GM23338 (cell line): ENCODE results near the gene SPATA25. TPM values are rescaled to one million over a fixed set of nuclear protein-coding genes. Genes with fewer than 3 reads are reported as not detected.

Experiments used
- ATAC-seq: fragments of 200-7000 bp; cut with Tn5 transposase; 3 replicates; pipeline ENCODE4 v1.9.1; 2020
- DNase-seq: peaks from one replicate; pipeline ENCODE4 v3.0.0-alpha.2; 2015; ENCODE audit warnings: low spot score
- H2AFZ ChIP-seq: fragments of 200-600 bp; sonication (generic); 2 replicates; pipeline ENCODE4 v1.8.0; 2016; ENCODE audit warnings: antibody characterized with exemption, mild to moderate bottlenecking, moderate library complexity
- H3F3A ChIP-seq: fragments of 200-600 bp; sonication (generic); replicated peaks from 2 replicates; pipeline ENCODE4 v1.8.0; 2017; ENCODE audit warnings: antibody characterized with exemption, mixed run types, low read depth
- H3K27ac ChIP-seq: fragments of 200-600 bp; sonication (generic); 2 replicates; pipeline ENCODE4 v1.6.1; 2016; ENCODE audit warnings: low read depth
- H3K27me3 ChIP-seq: fragments of 200-600 bp; sonication (generic); 2 replicates; pipeline ENCODE4 v1.8.0; 2016; ENCODE audit warnings: mild to moderate bottlenecking, mixed run types, moderate library complexity; ENCODE audit not compliant: insufficient read depth
- H3K36me3 ChIP-seq: fragments of 200-600 bp; sonication (generic); 2 replicates; pipeline ENCODE4 v1.8.0; 2016; ENCODE audit warnings: mild to moderate bottlenecking; ENCODE audit not compliant: insufficient read depth
- H3K4me1 ChIP-seq: fragments of 200-600 bp; sonication (generic); 2 replicates; pipeline ENCODE4 v1.8.0; 2016; ENCODE audit warnings: mild to moderate bottlenecking, moderate library complexity; ENCODE audit not compliant: insufficient read depth
- H3K4me2 ChIP-seq: fragments of 200-600 bp; sonication (generic); 2 replicates; pipeline ENCODE4 v1.7.1; 2017; ENCODE audit warnings: mixed run types
- H3K4me3 ChIP-seq: fragments of 200-600 bp; sonication (generic); 2 replicates; pipeline ENCODE4 v1.6.1; 2016; ENCODE audit warnings: mixed run types
- H3K79me2 ChIP-seq: fragments of 200-600 bp; sonication (generic); replicated peaks from 2 replicates; pipeline ENCODE4 v1.8.0; 2017; ENCODE audit warnings: mild to moderate bottlenecking; ENCODE audit not compliant: insufficient read depth
- H3K9me2 ChIP-seq: fragments of 200-600 bp; sonication (generic); 2 replicates; pipeline ENCODE4 v1.8.0; 2017; ENCODE audit not compliant: insufficient read depth
- H4K20me1 ChIP-seq: fragments of 200-600 bp; sonication (generic); replicated peaks from 2 replicates; pipeline ENCODE4 v1.8.0; 2017; ENCODE audit warnings: mild to moderate bottlenecking; ENCODE audit not compliant: insufficient read depth
- H3K27ac Mint-ChIP-seq: 2 replicates; pipeline ENCODE4 v1.8.0; 2020; ENCODE audit warnings: inconsistent platforms, mild to moderate bottlenecking, moderate library complexity, mixed read lengths
- H3K27me3 Mint-ChIP-seq: 3 replicates; pipeline ENCODE4 v1.8.0; 2022; ENCODE audit warnings: low read depth, mild to moderate bottlenecking, moderate library complexity, mixed read lengths, inconsistent platforms; ENCODE audit not compliant: insufficient read depth, poor library complexity
- H3K36me3 Mint-ChIP-seq: 3 replicates; pipeline ENCODE4 v1.8.0; 2021; ENCODE audit warnings: low read depth, mild to moderate bottlenecking, inconsistent platforms, moderate library complexity, mixed read lengths
- H3K4me1 Mint-ChIP-seq: 3 replicates; pipeline ENCODE4 v1.8.0; 2020; ENCODE audit warnings: mild to moderate bottlenecking, inconsistent platforms, mixed read lengths
- H3K4me3 Mint-ChIP-seq: 3 replicates; pipeline ENCODE4 v1.8.0; 2021; ENCODE audit warnings: moderate library complexity, mild to moderate bottlenecking, inconsistent platforms, mixed read lengths
- H3K9me3 Mint-ChIP-seq: 3 replicates; pipeline ENCODE4 v1.8.0; 2020; ENCODE audit warnings: moderate library complexity, mild to moderate bottlenecking, inconsistent platforms, mixed read lengths
- CREB1 ChIP-seq: fragments of 250-450 bp; sonication (Bioruptor Pico); IDR thresholded peaks from 2 replicates; pipeline ENCODE4 v1.5.0; 2020; ENCODE audit warnings: low read depth, mild to moderate bottlenecking, moderate library complexity
- CTCF ChIP-seq, 2 experiments: fragments of 200-600 bp in 1 of 2; sonication (generic) in 1 of 2; conservative IDR thresholded peaks; 2 replicates each; pipeline versions ENCODE4 v1.5.1 to v1.6.1; 2016 to 2017; ENCODE audit warnings: antibody characterized with exemption in 2 of 2, low read depth in 2 of 2, mild to moderate bottlenecking in 2 of 2, moderate library complexity in 1 of 2
- EZH2 ChIP-seq: fragments of 200-600 bp; sonication (generic); IDR thresholded peaks from one replicate; pipeline ENCODE4 v1.8.0; 2017; ENCODE audit warnings: antibody characterized with exemption, mild to moderate bottlenecking, low read depth; ENCODE audit not compliant: unreplicated experiment
- EZH2phosphoT487 ChIP-seq: fragments of 200-600 bp; sonication (generic); IDR thresholded peaks from one replicate; pipeline ENCODE4 v1.8.1; 2018; ENCODE audit warnings: antibody characterized with exemption; ENCODE audit not compliant: unreplicated experiment
- JUNB ChIP-seq: IDR thresholded peaks from one replicate; pipeline ENCODE4 v1.6.1; 2016; ENCODE audit warnings: antibody characterized with exemption; ENCODE audit not compliant: unreplicated experiment
- NANOG ChIP-seq: IDR thresholded peaks from 2 replicates; pipeline ENCODE4 v1.6.1; 2016; ENCODE audit warnings: antibody characterized with exemption, borderline replicate concordance
- POLR2AphosphoS5 ChIP-seq: IDR thresholded peaks from 2 replicates; pipeline ENCODE4 v1.6.1; 2016; ENCODE audit warnings: antibody characterized with exemption, low read depth
- STAT1 ChIP-seq: IDR thresholded peaks from one replicate; pipeline ENCODE4 v1.6.1; 2016; ENCODE audit warnings: antibody characterized with exemption; ENCODE audit not compliant: unreplicated experiment
- ZNF114 ChIP-seq: fragments of 250-450 bp; sonication (Bioruptor Pico); IDR thresholded peaks from 2 replicates; pipeline ENCODE4 v1.5.0; 2020; ENCODE audit warnings: mild to moderate bottlenecking, moderate library complexity
- ZNF331 ChIP-seq: fragments of 250-450 bp; sonication (Bioruptor Pico); IDR thresholded peaks from 2 replicates; pipeline ENCODE4 v1.5.0; 2020; ENCODE audit warnings: low read depth, mild to moderate bottlenecking, moderate library complexity
- polyA plus RNA-seq: library from polyadenylated mRNA; unstranded; fragments of >200 nt; fragmentation: Nextera tagmentation; extraction: Ambion mirVana; gene quantifications from 2 replicates; pipeline ENCODE4 v1.2.1, GENCODE V29; 2016
- total RNA-seq: library from RNA; depleted of rRNA; stranded (reverse); fragments of >200 nt; shearing (Covaris generic); gene quantifications from 2 replicates; pipeline ENCODE4 v1.2.3, GENCODE V29; 2014
- TF ChIP-seq, protein P1 (sequence below): IDR thresholded peaks from one replicate; pipeline ENCODE4 v1.6.1; 2018; ENCODE audit warnings: antibody characterized with exemption; ENCODE audit not compliant: unreplicated experiment
- TF ChIP-seq, protein P2 (sequence below): IDR thresholded peaks from 2 replicates; pipeline ENCODE4 v1.6.1; 2016; ENCODE audit warnings: antibody characterized with exemption
- TF ChIP-seq, protein P3 (sequence below): fragments of 250-450 bp; sonication (Bioruptor Pico); IDR thresholded peaks from 2 replicates; pipeline ENCODE4 v1.5.0; 2020; ENCODE audit warnings: mild to moderate bottlenecking, moderate library complexity

Gene SPATA25
- total and polyA plus RNA-seq, 2 experiments from 2014 or later: 7.5 TPM; not detected in 1

- peak overlapping the region; percentile 87 for H3K4me3 Mint-ChIP-seq
- H3K4me1 Mint-ChIP-seq: peaks cover 14% of the 10 kb centered on the region
- peaks cover 19% of the 10 kb centered on the region for H3K27me3 Mint-ChIP-seq
- Histone ChIP-seq H2AFZ (no peak overlapping the region), H3F3A (peaks cover 11% of the 10 kb centered on the region; the same call in 1 of the 2 replicates), H3K9me2 (no peaks in the 10 kb centered on the region), H3K4me2 (peak overlapping the region; percentile 12; the same call in 1 of the 2 replicates), H3K79me2 (peaks cover 10% of the 10 kb centered on the region), H3K27me3 (no peaks in the 10 kb centered on the region), H3K4me3 (no peak overlapping the region), H3K27ac (no peak overlapping the region), H4K20me1 (peaks cover 16% of the 10 kb centered on the region), H3K4me1 (peaks cover 7% of the 10 kb centered on the region; the same call in 1 of the 2 replicates), H3K36me3 (peaks cover 11% of the 10 kb centered on the region)
- TF ChIP-seq ZNF114 (no peak), EZH2 (no peak), JUNB (no peak), ZNF331 (CRISPR knock-in tag) (no peak), CREB1 (CRISPR knock-in tag) (no peak), POLR2AphosphoS5 (no peak), EZH2phosphoT487 (no peak), CTCF (conservative IDR thresholded peaks at IDR 0.05; ENCODE audit: low read depth in 2 of 2) (no peak), STAT1 (no peak), NANOG (no peak)
- TF ChIP-seq, protein P1, sequence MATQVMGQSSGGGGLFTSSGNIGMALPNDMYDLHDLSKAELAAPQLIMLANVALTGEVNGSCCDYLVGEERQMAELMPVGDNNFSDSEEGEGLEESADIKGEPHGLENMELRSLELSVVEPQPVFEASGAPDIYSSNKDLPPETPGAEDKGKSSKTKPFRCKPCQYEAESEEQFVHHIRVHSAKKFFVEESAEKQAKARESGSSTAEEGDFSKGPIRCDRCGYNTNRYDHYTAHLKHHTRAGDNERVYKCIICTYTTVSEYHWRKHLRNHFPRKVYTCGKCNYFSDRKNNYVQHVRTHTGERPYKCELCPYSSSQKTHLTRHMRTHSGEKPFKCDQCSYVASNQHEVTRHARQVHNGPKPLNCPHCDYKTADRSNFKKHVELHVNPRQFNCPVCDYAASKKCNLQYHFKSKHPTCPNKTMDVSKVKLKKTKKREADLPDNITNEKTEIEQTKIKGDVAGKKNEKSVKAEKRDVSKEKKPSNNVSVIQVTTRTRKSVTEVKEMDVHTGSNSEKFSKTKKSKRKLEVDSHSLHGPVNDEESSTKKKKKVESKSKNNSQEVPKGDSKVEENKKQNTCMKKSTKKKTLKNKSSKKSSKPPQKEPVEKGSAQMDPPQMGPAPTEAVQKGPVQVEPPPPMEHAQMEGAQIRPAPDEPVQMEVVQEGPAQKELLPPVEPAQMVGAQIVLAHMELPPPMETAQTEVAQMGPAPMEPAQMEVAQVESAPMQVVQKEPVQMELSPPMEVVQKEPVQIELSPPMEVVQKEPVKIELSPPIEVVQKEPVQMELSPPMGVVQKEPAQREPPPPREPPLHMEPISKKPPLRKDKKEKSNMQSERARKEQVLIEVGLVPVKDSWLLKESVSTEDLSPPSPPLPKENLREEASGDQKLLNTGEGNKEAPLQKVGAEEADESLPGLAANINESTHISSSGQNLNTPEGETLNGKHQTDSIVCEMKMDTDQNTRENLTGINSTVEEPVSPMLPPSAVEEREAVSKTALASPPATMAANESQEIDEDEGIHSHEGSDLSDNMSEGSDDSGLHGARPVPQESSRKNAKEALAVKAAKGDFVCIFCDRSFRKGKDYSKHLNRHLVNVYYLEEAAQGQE: no peak
- TF ChIP-seq, protein P2, sequence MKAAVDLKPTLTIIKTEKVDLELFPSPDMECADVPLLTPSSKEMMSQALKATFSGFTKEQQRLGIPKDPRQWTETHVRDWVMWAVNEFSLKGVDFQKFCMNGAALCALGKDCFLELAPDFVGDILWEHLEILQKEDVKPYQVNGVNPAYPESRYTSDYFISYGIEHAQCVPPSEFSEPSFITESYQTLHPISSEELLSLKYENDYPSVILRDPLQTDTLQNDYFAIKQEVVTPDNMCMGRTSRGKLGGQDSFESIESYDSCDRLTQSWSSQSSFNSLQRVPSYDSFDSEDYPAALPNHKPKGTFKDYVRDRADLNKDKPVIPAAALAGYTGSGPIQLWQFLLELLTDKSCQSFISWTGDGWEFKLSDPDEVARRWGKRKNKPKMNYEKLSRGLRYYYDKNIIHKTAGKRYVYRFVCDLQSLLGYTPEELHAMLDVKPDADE: no peak
- TF ChIP-seq, protein P3, sequence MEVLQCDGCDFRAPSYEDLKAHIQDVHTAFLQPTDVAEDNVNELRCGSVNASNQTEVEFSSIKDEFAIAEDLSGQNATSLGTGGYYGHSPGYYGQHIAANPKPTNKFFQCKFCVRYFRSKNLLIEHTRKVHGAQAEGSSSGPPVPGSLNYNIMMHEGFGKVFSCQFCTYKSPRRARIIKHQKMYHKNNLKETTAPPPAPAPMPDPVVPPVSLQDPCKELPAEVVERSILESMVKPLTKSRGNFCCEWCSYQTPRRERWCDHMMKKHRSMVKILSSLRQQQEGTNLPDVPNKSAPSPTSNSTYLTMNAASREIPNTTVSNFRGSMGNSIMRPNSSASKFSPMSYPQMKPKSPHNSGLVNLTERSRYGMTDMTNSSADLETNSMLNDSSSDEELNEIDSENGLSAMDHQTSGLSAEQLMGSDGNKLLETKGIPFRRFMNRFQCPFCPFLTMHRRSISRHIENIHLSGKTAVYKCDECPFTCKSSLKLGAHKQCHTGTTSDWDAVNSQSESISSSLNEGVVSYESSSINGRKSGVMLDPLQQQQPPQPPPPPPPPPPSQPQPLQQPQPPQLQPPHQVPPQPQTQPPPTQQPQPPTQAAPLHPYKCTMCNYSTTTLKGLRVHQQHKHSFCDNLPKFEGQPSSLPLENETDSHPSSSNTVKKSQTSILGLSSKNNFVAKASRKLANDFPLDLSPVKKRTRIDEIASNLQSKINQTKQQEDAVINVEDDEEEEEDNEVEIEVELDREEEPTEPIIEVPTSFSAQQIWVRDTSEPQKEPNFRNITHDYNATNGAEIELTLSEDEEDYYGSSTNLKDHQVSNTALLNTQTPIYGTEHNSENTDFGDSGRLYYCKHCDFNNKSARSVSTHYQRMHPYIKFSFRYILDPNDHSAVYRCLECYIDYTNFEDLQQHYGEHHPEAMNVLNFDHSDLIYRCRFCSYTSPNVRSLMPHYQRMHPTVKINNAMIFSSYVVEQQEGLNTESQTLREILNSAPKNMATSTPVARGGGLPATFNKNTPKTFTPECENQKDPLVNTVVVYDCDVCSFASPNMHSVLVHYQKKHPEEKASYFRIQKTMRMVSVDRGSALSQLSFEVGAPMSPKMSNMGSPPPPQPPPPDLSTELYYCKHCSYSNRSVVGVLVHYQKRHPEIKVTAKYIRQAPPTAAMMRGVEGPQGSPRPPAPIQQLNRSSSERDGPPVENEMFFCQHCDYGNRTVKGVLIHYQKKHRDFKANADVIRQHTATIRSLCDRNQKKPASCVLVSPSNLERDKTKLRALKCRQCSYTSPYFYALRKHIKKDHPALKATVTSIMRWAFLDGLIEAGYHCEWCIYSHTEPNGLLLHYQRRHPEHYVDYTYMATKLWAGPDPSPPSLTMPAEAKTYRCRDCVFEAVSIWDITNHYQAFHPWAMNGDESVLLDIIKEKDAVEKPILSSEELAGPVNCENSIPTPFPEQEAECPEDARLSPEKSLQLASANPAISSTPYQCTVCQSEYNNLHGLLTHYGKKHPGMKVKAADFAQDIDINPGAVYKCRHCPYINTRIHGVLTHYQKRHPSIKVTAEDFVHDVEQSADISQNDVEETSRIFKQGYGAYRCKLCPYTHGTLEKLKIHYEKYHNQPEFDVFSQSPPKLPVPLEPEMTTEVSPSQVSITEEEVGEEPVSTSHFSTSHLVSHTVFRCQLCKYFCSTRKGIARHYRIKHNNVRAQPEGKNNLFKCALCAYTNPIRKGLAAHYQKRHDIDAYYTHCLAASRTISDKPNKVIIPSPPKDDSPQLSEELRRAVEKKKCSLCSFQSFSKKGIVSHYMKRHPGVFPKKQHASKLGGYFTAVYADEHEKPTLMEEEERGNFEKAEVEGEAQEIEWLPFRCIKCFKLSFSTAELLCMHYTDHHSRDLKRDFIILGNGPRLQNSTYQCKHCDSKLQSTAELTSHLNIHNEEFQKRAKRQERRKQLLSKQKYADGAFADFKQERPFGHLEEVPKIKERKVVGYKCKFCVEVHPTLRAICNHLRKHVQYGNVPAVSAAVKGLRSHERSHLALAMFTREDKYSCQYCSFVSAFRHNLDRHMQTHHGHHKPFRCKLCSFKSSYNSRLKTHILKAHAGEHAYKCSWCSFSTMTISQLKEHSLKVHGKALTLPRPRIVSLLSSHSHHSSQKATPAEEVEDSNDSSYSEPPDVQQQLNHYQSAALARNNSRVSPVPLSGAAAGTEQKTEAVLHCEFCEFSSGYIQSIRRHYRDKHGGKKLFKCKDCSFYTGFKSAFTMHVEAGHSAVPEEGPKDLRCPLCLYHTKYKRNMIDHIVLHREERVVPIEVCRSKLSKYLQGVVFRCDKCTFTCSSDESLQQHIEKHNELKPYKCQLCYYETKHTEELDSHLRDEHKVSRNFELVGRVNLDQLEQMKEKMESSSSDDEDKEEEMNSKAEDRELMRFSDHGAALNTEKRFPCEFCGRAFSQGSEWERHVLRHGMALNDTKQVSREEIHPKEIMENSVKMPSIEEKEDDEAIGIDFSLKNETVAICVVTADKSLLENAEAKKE (CRISPR knock-in tag): no peak
- peak overlapping the region; percentile 19; the same call in 1 of the 2 replicates for H3K27ac Mint-ChIP-seq
- no peaks in the 10 kb centered on the region; the same call in 2 of the 3 replicates for H3K9me3 Mint-ChIP-seq
- DNase-seq (no peak), ATAC-seq (no peak)
- peaks cover 52% of the 10 kb centered on the region for H3K36me3 Mint-ChIP-seq
Measured at GRCh38 chr20:45909817-45910669, 22.6 kb upstream of the SPATA25 start.
